ENCODE measurements around the gene RGS11. TPM values are rescaled to one million over a fixed set of nuclear protein-coding genes. Genes with fewer than 3 reads are reported as not detected.
A peak's percentile ranks its signal among the peaks of the same experiment; 100 is the strongest.
"Not testable (repeated sequence)": the region's sequence is repeated elsewhere in the genome, so short reads cannot be mapped to it uniquely, and the experiment has no call there.

The RGS11 gene
- total RNA-seq, 1 experiment from 2014 or later: not detected

- no peak for DNase-seq (ENCODE audit: low read depth)
These were observed 5.4 kb upstream of the RGS11 start for GRCh38 chr16:280991-281659.

GRCh38 chr16:280552-280951 lies 4.8 kb upstream of the RGS11 start, which contains the start of gene ARHGDIG:
Gene ARHGDIG (plus strand): TSS chr16:280591. CDS start chr16:280681, 90 bp downstream.
- DNase-seq (ENCODE audit: low read depth): no peak

GRCh38 chr16:280005-280460 lies 4.3 kb upstream of the RGS11 start:
- no peak for DNase-seq (ENCODE audit: low read depth)

GRCh38 chr16:279531-279930 lies 3.8 kb upstream of the RGS11 start:
- DNase-seq (ENCODE audit: low read depth): no peak

- DNase-seq (ENCODE audit: low read depth): peak; percentile 55
These were observed 3.2 kb upstream of the RGS11 start for GRCh38 chr16:278863-279366.

- DNase-seq (ENCODE audit: low read depth): no peak
These were observed 808 bp upstream of the RGS11 start for GRCh38 chr16:276426-277077.

GRCh38 chr16:275041-275641 lies 603 bp downstream of the RGS11 start:
- DNase-seq (ENCODE audit: low read depth): no peak

- DNase-seq (ENCODE audit: low read depth): no peak
These were observed 2.0 kb downstream of the RGS11 start for GRCh38 chr16:273547-274421.

- DNase-seq (ENCODE audit: low read depth): no peak
These were observed 2.9 kb downstream of the RGS11 start for GRCh38 chr16:272633-273546.

GRCh38 chr16:270381-271255 lies 5.1 kb downstream of the RGS11 start:
- no peak for DNase-seq (ENCODE audit: low read depth)

- no peak for DNase-seq (ENCODE audit: low read depth)
These were observed 6.5 kb downstream of the RGS11 start for GRCh38 chr16:269061-269796.

- no peak for DNase-seq (ENCODE audit: low read depth)
These were observed 7.3 kb downstream of the RGS11 start for GRCh38 chr16:268141-269053.

GRCh38 chr16:267562-267961 lies 8.2 kb downstream of the RGS11 start:
- DNase-seq (ENCODE audit: low read depth): not testable (repeated sequence)

- no peak for DNase-seq (ENCODE audit: low read depth)
These were observed 9.2 kb downstream of the RGS11 start for GRCh38 chr16:266258-267164.

- DNase-seq (ENCODE audit: low read depth): no peak
These were observed 10.0 kb downstream of the RGS11 start for GRCh38 chr16:265711-266110.

GRCh38 chr16:265002-265529 lies 10.7 kb downstream of the RGS11 start:
- DNase-seq (ENCODE audit: low read depth): no peak
